Esophagus squamous epithelium (tissue), 5 donors: ENCODE data around the gene STX12. TPM values are rescaled to one million over a fixed set of nuclear protein-coding genes. Genes with fewer than 3 reads are reported as not detected.

Experiments
- DNase-seq: peaks from one replicate; lab custom pipeline; 2025; lab: John Stamatoyannopoulos, UW
- H3K27ac ChIP-seq, 4 donors: fragments of 200-600 bp; sonication (generic); one replicate each; pipeline ENCODE4 v1.5.1; 2016 to 2019; ENCODE audit warnings: mild to moderate bottlenecking in 1 of 4
- H3K27me3 ChIP-seq, 4 donors: fragments of 200-600 bp; sonication (generic); 1 replicate in 3 of 4; 2 replicates in 1 of 4; pipeline versions ENCODE4 v1.5.1 to v1.6.0; 2017 to 2021; ENCODE audit warnings: antibody characterized with exemption in 1 of 4
- H3K36me3 ChIP-seq, 3 donors: fragments of 200-600 bp; sonication (generic); one replicate each; pipeline ENCODE4 v1.5.1; 2016 to 2019
- H3K4me1 ChIP-seq, 3 donors: fragments of 200-600 bp; sonication (generic); one replicate each; pipeline ENCODE4 v1.5.1; 2017 to 2019
- H3K4me3 ChIP-seq, 4 donors: fragments of 200-600 bp; sonication (generic); 1 replicate in 3 of 4; 2 replicates in 1 of 4; pipeline ENCODE4 v1.5.1; 2016 to 2019; ENCODE audit warnings: mild to moderate bottlenecking in 2 of 4, moderate library complexity in 1 of 4
- H3K9me3 ChIP-seq, 3 donors: fragments of 200-600 bp; sonication (generic); one replicate each; pipeline ENCODE4 v1.5.1; 2016 to 2019
- CTCF ChIP-seq, 6 experiments: fragments of 450-650 bp in 4 of 6; fragments of 200-600 bp in 2 of 6; sonication (generic) in 2 of 6; IDR thresholded peaks; one replicate each; pipeline ENCODE4 v1.5.1; 2016 to 2019; ENCODE audit warnings: antibody characterized with exemption in 6 of 6, mild to moderate bottlenecking in 4 of 6, moderate library complexity in 4 of 6
- POLR2A ChIP-seq, 4 donors: fragments of 450-650 bp; IDR thresholded peaks; one replicate each; pipeline ENCODE4 v1.6.1; 2017; ENCODE audit warnings: antibody characterized with exemption in 4 of 4, mild to moderate bottlenecking in 4 of 4, moderate library complexity in 3 of 4
- WGBS, 2 donors: methylation state at CpG; one replicate each; pipeline ENCODE4 v1.1.5; 2018; 5-methylcytosine and 5-hydroxymethylcytosine counted together
- intact Hi-C: fragments of 100-400 bp; cut with DNase I; formaldehyde crosslinking; loops from one replicate; pipeline ENCODE4 v1.15.0; 2022
- total RNA-seq, 4 donors: library from RNA; depleted of rRNA; stranded (reverse); fragments of >200 nt; gene quantifications; one replicate each; pipeline ENCODE4 v1.1.0, GENCODE V29; 2016
- donor health status: DM: yes; HTN: yes; CAD: no.

Gene STX12
- 10 to 100 TPM; 52.6 to 64.4 (median 56.8) TPM for total RNA-seq

GRCh38 chr1:27772932-27773825, at the start of gene STX12:
Gene STX12, plus strand, starts transcription at chr1:27773219. Its CDS starts 89 bp downstream, at chr1:27773308.
- Histone ChIP-seq H3K4me3 (peak within 1 kb of the TSS; percentile 64 to 93 (median 83)), H3K27me3 (no peaks in the 10 kb centered on the region), H3K36me3 (peaks cover 0 to 13% (median 0%) of the 10 kb centered on the region in 3 donors), H3K4me1 (peaks cover 14 to 55% (median 27%) of the 10 kb centered on the region in 3 donors), H3K27ac (peak within 1 kb of the TSS; percentile 94 to 99 (median 97)), H3K9me3 (no peaks in the 10 kb centered on the region)
- DNase-seq, result peak; percentile 94
- peak in 3 of 4 donors; percentile 62 to 95 (median 91) for TF ChIP-seq POLR2A (IDR thresholded peaks at IDR 0.05)
- TF ChIP-seq CTCF (IDR thresholded peaks at IDR 0.05), result peak in 3 of 6 experiments; percentile 4 to 19 (median 9)
- WGBS, 2 donors, result 0% methylated on average over 17 to 27 of the region's 58 CpGs
- intact Hi-C loops, result no loop called here

- Histone ChIP-seq H3K36me3 (peaks cover 0 to 21% (median 5%) of the 10 kb centered on the region in 3 donors), H3K27ac (peak overlapping the region; percentile 85 to 92 (median 90)), H3K9me3 (no peaks in the 10 kb centered on the region), H3K27me3 (no peaks in the 10 kb centered on the region), H3K4me3 (peak overlapping the region; percentile 67 to 92 (median 78)), H3K4me1 (peaks cover 6 to 25% (median 7%) of the 10 kb centered on the region in 3 donors)
- DNase-seq, result no peak
- WGBS, 2 donors, result 55 to 86% methylated on average over 7 to 9 of the region's 9 CpGs
- intact Hi-C loops, result no loop called here
- TF ChIP-seq CTCF (IDR thresholded peaks at IDR 0.05) (no peak), POLR2A (IDR thresholded peaks at IDR 0.05) (no peak)
These were observed 48.1 kb upstream of the STX12 start for GRCh38 chr1:27724961-27725373.

GRCh38 chr1:27725374-27726172, 47.4 kb upstream of the STX12 start, which contains the start of gene FAM76A:
Gene FAM76A, plus strand, starts transcription at chr1:27725961. Its CDS starts 120 bp downstream, at chr1:27726081.
- 5 to 14% methylated on average over 7 to 9 of the region's 72 CpGs for WGBS, 2 donors

More at GRCh38 chr1:27725374-27726172, 47.4 kb upstream of the STX12 start, which contains the start of gene FAM76A:
- Histone ChIP-seq H3K4me1 (peaks cover 6 to 21% (median 7%) of the 10 kb centered on the region in 3 donors), H3K9me3 (no peaks in the 10 kb centered on the region), H3K36me3 (peaks cover 0 to 26% (median 5%) of the 10 kb centered on the region in 3 donors), H3K27me3 (no peaks in the 10 kb centered on the region), H3K27ac (peak within 1 kb of the TSS; percentile 91 to 94 (median 92)), H3K4me3 (peak within 1 kb of the TSS; percentile 67 to 92 (median 78))
- peak in 3 of 4 donors; percentile 27 to 91 (median 83) for TF ChIP-seq POLR2A (IDR thresholded peaks at IDR 0.05)
- TF ChIP-seq CTCF (IDR thresholded peaks at IDR 0.05), result peak; percentile 34 to 52 (median 42)
- intact Hi-C loops, result no loop called here
- DNase-seq, result peak; percentile 96
